PC-3 (cell line): ENCODE measurements around the gene ZNF860. TPM values are rescaled to one million over a fixed set of nuclear protein-coding genes. Genes with fewer than 3 reads are reported as not detected.
"Not testable (repeated sequence)": the region's sequence is repeated elsewhere in the genome, so short reads cannot be mapped to it uniquely, and the experiment has no call there.

Experiments
- ATAC-seq: fragments of 200-7000 bp; cut with Tn5 transposase; 2 replicates; pipeline ENCODE4 v1.9.1; 2020; ENCODE audit warnings: mild to moderate bottlenecking, moderate library complexity
- BruUV-seq: library from RNA; stranded (reverse); fragments of 400-500 nt; replicated peaks from 2 replicates; lab custom pipeline; 2021; lab: Mats Ljungman, UMichigan
- CTCF ChIA-PET: fragments of 300-600 bp; sonication (Branson Sonifier 250); formaldehyde crosslinking; loops from one replicate; lab custom pipeline; 2022; ENCODE audit warnings: antibody characterized with exemption; lab: Charles Lee
- POLR2A ChIA-PET: fragments of 300-600 bp; sonication (Branson Sonifier 250); formaldehyde crosslinking; loops from one replicate; lab custom pipeline; 2022; ENCODE audit warnings: antibody characterized with exemption; ENCODE audit not compliant: unreplicated experiment; lab: Charles Lee
- DNase-seq: peaks from one replicate; pipeline ENCODE4 v3.0.0-alpha.2; 2015
- H2AFZ ChIP-seq: fragments of 300-600 bp; sonication (generic); 2 replicates; pipeline ENCODE4 v1.6.0; 2016; ENCODE audit warnings: antibody characterized with exemption, low read length
- H3F3A ChIP-seq: fragments of 300-600 bp; sonication (generic); one replicate; pipeline ENCODE4 v1.6.0; 2017; ENCODE audit warnings: antibody characterized with exemption, low read length, control low read depth, mild to moderate bottlenecking; ENCODE audit not compliant: unreplicated experiment
- H3K27ac ChIP-seq: fragments of 300-600 bp; sonication (generic); 2 replicates; pipeline ENCODE4 v1.5.1; 2016; ENCODE audit warnings: mild to moderate bottlenecking, low read length
- H3K27me3 ChIP-seq: fragments of 300-600 bp; sonication (generic); 2 replicates; pipeline ENCODE4 v1.6.1; 2016; ENCODE audit warnings: low read length, mixed read lengths
- H3K36me3 ChIP-seq: fragments of 300-600 bp; sonication (generic); 2 replicates; pipeline ENCODE4 v1.6.1; 2016; ENCODE audit warnings: low read depth, mixed run types, low read length, mixed read lengths
- H3K4me1 ChIP-seq: fragments of 300-600 bp; sonication (generic); 2 replicates; pipeline ENCODE4 v1.5.1; 2016; ENCODE audit warnings: low read length; ENCODE audit not compliant: insufficient read depth
- H3K4me2 ChIP-seq: fragments of 300-600 bp; sonication (generic); 2 replicates; pipeline ENCODE4 v1.6.0; 2016; ENCODE audit warnings: low read length
- H3K4me3 ChIP-seq: fragments of 300-600 bp; sonication (generic); 2 replicates; pipeline ENCODE4 v1.5.1; 2016; ENCODE audit warnings: mild to moderate bottlenecking, low read length, mixed read lengths
- H3K79me2 ChIP-seq: fragments of 300-600 bp; sonication (generic); 2 replicates; pipeline ENCODE4 v1.6.1; 2017; ENCODE audit warnings: low read length, mixed read lengths
- H3K9ac ChIP-seq: fragments of 300-600 bp; sonication (generic); 2 replicates; pipeline ENCODE4 v1.6.0; 2016; ENCODE audit warnings: mild to moderate bottlenecking, low read length
- H3K9me2 ChIP-seq: fragments of 300-600 bp; sonication (generic); replicated peaks from 2 replicates; pipeline ENCODE4 v1.6.1; 2016; ENCODE audit warnings: mixed run types, low read length, mixed read lengths
- H3K9me3 ChIP-seq: fragments of 300-600 bp; sonication (generic); 2 replicates; pipeline ENCODE4 v1.6.1; 2016; ENCODE audit warnings: low read length, mixed read lengths
- H4K20me1 ChIP-seq: fragments of 300-600 bp; sonication (generic); 2 replicates; pipeline ENCODE4 v1.6.1; 2016; ENCODE audit warnings: low read length, mixed read lengths
- CTCF ChIP-seq: fragments of 300-600 bp; sonication (generic); conservative IDR thresholded peaks from 2 replicates; pipeline ENCODE4 v1.5.1; 2017; ENCODE audit warnings: antibody characterized with exemption, low read depth, mild to moderate bottlenecking, low read length
- EZH2 ChIP-seq: fragments of 300-600 bp; sonication (generic); IDR thresholded peaks from one replicate; pipeline ENCODE4 v1.6.1; 2017; ENCODE audit warnings: antibody characterized with exemption, mild to moderate bottlenecking, low read length; ENCODE audit not compliant: unreplicated experiment
- EZH2phosphoT487 ChIP-seq: fragments of 300-600 bp; sonication (generic); IDR thresholded peaks from 2 replicates; pipeline ENCODE4 v1.6.1; 2018; ENCODE audit warnings: mild to moderate bottlenecking, antibody characterized with exemption, low read length, borderline replicate concordance
- intact Hi-C: fragments of 100-400 bp; cut with micrococcal nuclease; formaldehyde crosslinking; loops from 2 replicates; pipeline ENCODE4 v1.9.0; 2023
- total RNA-seq: library from RNA; depleted of rRNA; stranded (reverse); fragments of >200 nt; gene quantifications from 2 replicates; pipeline ENCODE4 v1.2.3, GENCODE V29; 2014

The ZNF860 gene
- total RNA-seq, 1 experiment from 2014 or later, result 10.5 TPM

- Histone ChIP-seq H3K9me2 (no peaks in the 10 kb centered on the region), H3K4me3 (no peak overlapping the region), H3K27ac (peak overlapping the region; percentile 11; the same call in 1 of the 2 replicates), H3K9ac (no peak overlapping the region), H3K27me3 (no peaks in the 10 kb centered on the region), H3K79me2 (no peaks in the 10 kb centered on the region), H3K4me2 (no peak overlapping the region), H4K20me1 (no peaks in the 10 kb centered on the region), H2AFZ (no peak overlapping the region), H3F3A (no peaks in the 10 kb centered on the region), H3K36me3 (no peaks in the 10 kb centered on the region), H3K9me3 (no peaks in the 10 kb centered on the region), H3K4me1 (peaks cover 11% of the 10 kb centered on the region)
- BruUV-seq, result no TSS peak
- peak; percentile 90 for DNase-seq
- intact Hi-C loops, result no loop called here
- ChIA-PET CTCF (interaction anchor here (0.6 to 1.0 kb wide), 4 partner anchors 9 to 147 kb away, joined by 3 to 4 read pairs (median 4); no protein-coding TSS in a partner anchor), POLR2A (interaction anchor here (0.6 kb wide), 1 partner anchor 164 kb away, joined by 5 read pairs; no protein-coding TSS in a partner anchor)
- no peak for TF ChIP-seq EZH2
- TF ChIP-seq CTCF, result no peak
- TF ChIP-seq EZH2phosphoT487, result no peak
- ATAC-seq, result peak; percentile 97
These were observed 27.6 kb downstream of the ZNF860 start for GRCh38 chr3:32009101-32009500.

GRCh38 chr3:32009957-32010356, 28.4 kb downstream of the ZNF860 start:
- Histone ChIP-seq H3K79me2 (no peaks in the 10 kb centered on the region), H3K4me1 (peaks cover 11% of the 10 kb centered on the region), H4K20me1 (no peaks in the 10 kb centered on the region), H3K27me3 (no peaks in the 10 kb centered on the region), H3K4me2 (no peak overlapping the region), H3K9me2 (no peaks in the 10 kb centered on the region), H3K9ac (no peak overlapping the region), H3F3A (no peaks in the 10 kb centered on the region), H3K27ac (no peak overlapping the region), H3K36me3 (no peaks in the 10 kb centered on the region), H2AFZ (no peak overlapping the region), H3K9me3 (no peaks in the 10 kb centered on the region), H3K4me3 (no peak overlapping the region)
- DNase-seq, result no peak
- ATAC-seq, result no peak
- ChIA-PET POLR2A (no interaction called here), CTCF (no interaction called here)
- intact Hi-C loops, result no loop called here
- BruUV-seq, result no TSS peak
- no peak for TF ChIP-seq EZH2phosphoT487
- no peak for TF ChIP-seq CTCF
- TF ChIP-seq EZH2, result no peak

GRCh38 chr3:32010699-32011098, 29.1 kb downstream of the ZNF860 start:
- H3K79me2 ChIP-seq, ATAC-seq, H3F3A ChIP-seq, H3K9me3 ChIP-seq, H3K4me3 ChIP-seq, H3K9me2 ChIP-seq, DNase-seq, H3K4me2 ChIP-seq, H3K9ac ChIP-seq, intact Hi-C loops, H2AFZ ChIP-seq, H4K20me1 ChIP-seq, H3K36me3 ChIP-seq, H3K27me3 ChIP-seq, BruUV-seq, CTCF ChIA-PET, H3K27ac ChIP-seq, POLR2A ChIA-PET: not testable (repeated sequence)
- H3K4me1 ChIP-seq, result peaks cover 11% of the 10 kb centered on the region

GRCh38 chr3:32015638-32016037, 34.1 kb downstream of the ZNF860 start:
- peaks cover 11% of the 10 kb centered on the region for H3K4me1 ChIP-seq
- POLR2A ChIA-PET, H2AFZ ChIP-seq, CTCF ChIA-PET, H3K4me3 ChIP-seq, H3K36me3 ChIP-seq, ATAC-seq, H3K27me3 ChIP-seq, DNase-seq, intact Hi-C loops, H3F3A ChIP-seq, H3K9me2 ChIP-seq, H3K9ac ChIP-seq, H3K4me2 ChIP-seq, BruUV-seq, H3K9me3 ChIP-seq, H3K27ac ChIP-seq, H3K79me2 ChIP-seq, H4K20me1 ChIP-seq: not testable (repeated sequence)
